ENCODE measurements around the gene BEST1.
"Not testable (repeated sequence)": the region's sequence is repeated elsewhere in the genome, so short reads cannot be mapped to it uniquely, and the experiment has no call there.

Gene BEST1

GRCh38 chr11:61949169-61950034, 749 bp upstream of the BEST1 start:
- peak; percentile 59 for DNase-seq (ENCODE audit: low read depth)

GRCh38 chr11:61951484-61952135, 1.5 kb downstream of the BEST1 start:
- no peak for DNase-seq (ENCODE audit: low read depth)

- DNase-seq (ENCODE audit: low read depth), result no peak
Observed at GRCh38 chr11:61952882-61953281, 2.7 kb downstream of the BEST1 start.

- DNase-seq (ENCODE audit: low read depth), result not testable (repeated sequence)
Observed at GRCh38 chr11:61953632-61954031, 3.5 kb downstream of the BEST1 start.

GRCh38 chr11:61954106-61954850, 4.1 kb downstream of the BEST1 start:
- DNase-seq (ENCODE audit: low read depth), result no peak

- no peak for DNase-seq (ENCODE audit: low read depth)
Observed at GRCh38 chr11:61954851-61955421, 4.8 kb downstream of the BEST1 start.

GRCh38 chr11:61955422-61956135, 5.4 kb downstream of the BEST1 start:
- DNase-seq (ENCODE audit: low read depth), result no peak

GRCh38 chr11:61956191-61957020, 6.3 kb downstream of the BEST1 start:
- no peak for DNase-seq (ENCODE audit: low read depth)

GRCh38 chr11:61957021-61957770, 7.0 kb downstream of the BEST1 start:
- no peak for DNase-seq (ENCODE audit: low read depth)

- no peak for DNase-seq (ENCODE audit: low read depth)
Observed at GRCh38 chr11:61958590-61958989, 8.4 kb downstream of the BEST1 start.

GRCh38 chr11:61959114-61959513, 9.0 kb downstream of the BEST1 start:
- no peak for DNase-seq (ENCODE audit: low read depth)

- DNase-seq (ENCODE audit: low read depth), result no peak
Observed at GRCh38 chr11:61959678-61960077, 9.5 kb downstream of the BEST1 start.

- no peak for DNase-seq (ENCODE audit: low read depth)
Observed at GRCh38 chr11:61960532-61960931, 10.4 kb downstream of the BEST1 start.

GRCh38 chr11:61961570-61962212, 11.5 kb downstream of the BEST1 start:
- DNase-seq (ENCODE audit: low read depth), result no peak

GRCh38 chr11:61962213-61963015, 12.3 kb downstream of the BEST1 start:
- no peak for DNase-seq (ENCODE audit: low read depth)

- no peak for DNase-seq (ENCODE audit: low read depth)
Observed at GRCh38 chr11:61963016-61963281, 12.8 kb downstream of the BEST1 start.

GRCh38 chr11:61963282-61964057, 13.3 kb downstream of the BEST1 start:
- DNase-seq (ENCODE audit: low read depth), result no peak

- no peak for DNase-seq (ENCODE audit: low read depth)
Observed at GRCh38 chr11:61964058-61964665, 14.0 kb downstream of the BEST1 start.
